Measurements from ENCODE around the gene GAS2. TPM values are rescaled to one million over a fixed set of nuclear protein-coding genes. Genes with fewer than 3 reads are reported as not detected.

The GAS2 gene
- total and polyA plus RNA-seq, 9 of the 15 experiments (the other 6 are each of a cell fraction or from before 2014, with no cell fraction given) = 0.77 to 1.9 (median 1.1) TPM

GRCh38 chr11:22752908-22753310 lies 86.5 kb downstream of the GAS2 start (continued):
- TF ChIP-seq GTF2B (IDR thresholded peaks at IDR 0.05; ENCODE audit: extremely low read depth, insufficient read length) (no peak), MTA2 (IDR thresholded peaks at IDR 0.05; ENCODE audit: low read depth) (peak; percentile 66), ARID3A (IDR thresholded peaks at IDR 0.05; ENCODE audit: borderline replicate concordance, low read depth, low read length) (peak; percentile 81; the same call in 1 of the 2 replicates), SMAD4 (CRISPR knock-in tag; conservative IDR thresholded peaks at IDR 0.05) (peak; percentile 90), JUND (IDR thresholded peaks at IDR 0.05; ENCODE audit: borderline replicate concordance, low read depth, low read length) (0 out of 2 replicates have a peak, but pooled peaks have one; percentile 48), JUND (tag; IDR thresholded peaks at IDR 0.05; ENCODE audit: borderline replicate concordance, low read depth, low read length) (no peak; the same call in 2 of the 3 replicates), TEAD4 (IDR thresholded peaks at IDR 0.05; ENCODE audit: low read length) (peak; percentile 88), TEAD4 (CRISPR knock-in tag; IDR thresholded peaks at IDR 0.05; ENCODE audit: borderline replicate concordance) (no peak), RCOR1 (IDR thresholded peaks at IDR 0.05; ENCODE audit: borderline replicate concordance in 1 of 2, low read depth in 2 of 2, low read length in 2 of 2) (peak; percentile 36 to 82; a peak in 3 of 4 replicates), PREB (CRISPR knock-in tag; IDR thresholded peaks at IDR 0.05) (no peak), C11orf30 (IDR thresholded peaks at IDR 0.05; ENCODE audit: low read depth) (peak; percentile 27; the same call in 1 of the 2 replicates), CTBP1 (IDR thresholded peaks at IDR 0.05; ENCODE audit: borderline replicate concordance) (peak; percentile 79), KDM1A (IDR thresholded peaks at IDR 0.05) (peak; percentile 43 to 69; a peak in 2 of 4 replicates), FOXA3 (CRISPR knock-in tag; conservative IDR thresholded peaks at IDR 0.05 in 1 of 2, IDR thresholded peaks at IDR 0.05 in 1 of 2) (peak in 1 of 2 experiments; percentile 87; a peak in 2 of 4 replicates), BCOR (IDR thresholded peaks at IDR 0.05) (no peak), NUFIP1 (IDR thresholded peaks at IDR 0.05; ENCODE audit: partially characterized antibody) (no peak), SMAD1 (IDR thresholded peaks at IDR 0.05; ENCODE audit: low read depth, low read length, partially characterized antibody) (no peak), TAL1 (IDR thresholded peaks at IDR 0.05) (peak; percentile 85), ZNF512 (tag; IDR thresholded peaks at IDR 0.05) (0 out of 2 replicates have a peak, but pooled peaks have one; percentile 1), NCOR1 (IDR thresholded peaks at IDR 0.05) (peak; percentile 82), SOX6 (IDR thresholded peaks at IDR 0.05) (peak; percentile 86), SMARCC2 (IDR thresholded peaks at IDR 0.05; ENCODE audit: low read depth) (peak; percentile 61; the same call in 1 of the 2 replicates)

Measured in K562 (cell line).